ENCODE measurements around the gene ECSIT. TPM values are rescaled to one million over a fixed set of nuclear protein-coding genes. Genes with fewer than 3 reads are reported as not detected.
A peak's percentile ranks its signal among the peaks of the same experiment; 100 is the strongest.
"Not testable (repeated sequence)": the region's sequence is repeated elsewhere in the genome, so short reads cannot be mapped to it uniquely, and the experiment has no call there.

ECSIT gene
- 10 to 100 TPM; 27.9 TPM for total RNA-seq
- long read RNA-seq, donor 1, transcript ECSIT-202 (8 exons, 1,700 nt), result major isoform, 8 of 14 reads
- long read RNA-seq, donor 1, partial matches to known transcripts, result 1 of 14 reads
- long read RNA-seq, donor 1, other reads (novel, unspliced or antisense), result 5 of 14 reads
- long read RNA-seq, donor 2, transcript ECSIT-203 (6 exons, 970 nt), result minor isoform, 6 of 261 reads
- long read RNA-seq, donor 2, transcript ECSIT-202 (8 exons, 1,700 nt), result major isoform, 193 of 261 reads
- long read RNA-seq, donor 2, partial matches to known transcripts, result 8 of 261 reads
- long read RNA-seq, donor 2, other reads (novel, unspliced or antisense), result 54 of 261 reads

GRCh38 chr19:11528551-11529341 lies at the start of gene ECSIT:
Gene ECSIT (minus strand): TSS chr19:11529134. CDS start chr19:11519170, 9,964 bp downstream.
- intact Hi-C loops (cut with DNase I), result no loop called here
- peak; percentile 99 for DNase-seq (ENCODE audit: low spot score)

- intact Hi-C loops (cut with DNase I), result no loop called here
- no peak for DNase-seq (ENCODE audit: low spot score)
Observed at GRCh38 chr19:11577451-11578257, 48.7 kb upstream of the ECSIT start, which contains the start of gene ACP5. Gene ACP5 (minus strand): TSS chr19:11577645. CDS start chr19:11577317, 328 bp downstream.

DNA sequence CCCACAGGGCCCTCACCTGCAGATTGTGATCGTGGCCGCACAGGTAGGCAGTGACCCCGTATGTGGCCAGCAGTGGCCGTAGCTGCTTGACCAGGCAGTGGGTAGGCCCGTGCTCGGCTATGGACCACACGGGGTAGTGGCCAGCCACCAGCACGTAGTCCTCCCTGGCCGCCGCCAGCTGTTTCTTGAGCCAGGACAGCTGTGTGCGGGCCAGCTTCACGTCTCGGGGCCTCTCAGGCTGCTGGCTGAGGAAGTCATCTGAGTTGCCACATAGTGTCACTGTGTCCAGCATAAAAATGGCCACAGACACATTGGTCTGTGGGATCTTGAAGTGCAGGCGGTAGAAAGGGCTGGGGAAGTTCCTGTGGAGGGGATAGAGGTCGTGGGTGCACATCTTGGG lies 47.3 kb upstream of the ECSIT start:
- DNase-seq (ENCODE audit: low spot score), result no peak
- intact Hi-C loops (cut with DNase I), result no loop called here

DNA sequence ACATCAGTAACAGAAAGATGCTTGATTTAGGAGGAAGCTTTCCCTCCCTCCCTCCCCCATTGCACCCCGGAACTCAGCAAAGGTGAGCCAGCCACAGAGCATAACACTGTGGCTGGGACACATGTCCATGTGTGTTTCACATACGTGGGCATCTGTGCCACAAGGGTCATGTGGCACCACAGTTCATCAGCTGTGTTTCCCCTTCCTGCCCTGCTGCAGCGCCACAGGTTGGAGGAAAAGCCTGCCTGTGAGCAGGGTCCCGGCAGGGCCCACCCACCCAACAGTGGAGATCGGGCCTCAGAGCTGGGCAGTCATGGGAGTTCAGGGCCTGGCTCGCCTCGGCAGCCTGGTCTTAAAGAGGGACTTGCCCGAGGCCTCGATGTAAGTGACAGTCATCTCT lies 45.8 kb upstream of the ECSIT start:
- no peak for DNase-seq (ENCODE audit: low spot score)

GRCh38 chr19:11573763-11574162 lies 44.8 kb upstream of the ECSIT start:
- DNase-seq (ENCODE audit: low spot score); intact Hi-C loops (cut with DNase I): not testable (repeated sequence)

More for the DNA sequence above, 45.8 kb upstream of the ECSIT start:
- intact Hi-C loops (cut with DNase I), result no loop called here

GRCh38 chr19:11573354-11573753 lies 44.4 kb upstream of the ECSIT start:
- DNase-seq (ENCODE audit: low spot score); intact Hi-C loops (cut with DNase I): not testable (repeated sequence)

DNA sequence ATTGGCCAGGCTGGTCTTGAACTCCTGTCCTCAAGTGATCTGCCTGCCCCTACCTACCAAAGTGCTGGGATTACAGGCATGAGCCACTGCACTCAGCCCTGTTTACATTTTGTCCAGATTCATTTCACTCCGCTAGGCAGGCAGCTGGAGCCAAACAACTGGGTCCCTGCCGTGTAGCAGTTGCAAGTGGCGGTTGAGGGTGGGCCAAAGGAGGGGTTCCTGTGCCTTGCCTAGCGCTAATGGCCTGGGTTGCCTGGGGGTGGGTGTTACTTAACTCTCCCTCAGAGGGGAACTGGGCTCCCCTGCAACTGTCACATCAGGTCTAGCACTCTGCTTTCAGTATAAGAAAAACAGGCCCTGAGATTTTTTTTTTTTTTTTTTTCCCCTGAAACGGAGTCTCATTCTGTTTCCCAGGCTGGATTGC lies 41.1 kb upstream of the ECSIT start:
- intact Hi-C loops (cut with DNase I), result no loop called here
- no peak for DNase-seq (ENCODE audit: low spot score)

GRCh38 chr19:11566164-11566563 lies 37.2 kb upstream of the ECSIT start:
- DNase-seq (ENCODE audit: low spot score), result no peak
- intact Hi-C loops (cut with DNase I), result no loop called here

DNA sequence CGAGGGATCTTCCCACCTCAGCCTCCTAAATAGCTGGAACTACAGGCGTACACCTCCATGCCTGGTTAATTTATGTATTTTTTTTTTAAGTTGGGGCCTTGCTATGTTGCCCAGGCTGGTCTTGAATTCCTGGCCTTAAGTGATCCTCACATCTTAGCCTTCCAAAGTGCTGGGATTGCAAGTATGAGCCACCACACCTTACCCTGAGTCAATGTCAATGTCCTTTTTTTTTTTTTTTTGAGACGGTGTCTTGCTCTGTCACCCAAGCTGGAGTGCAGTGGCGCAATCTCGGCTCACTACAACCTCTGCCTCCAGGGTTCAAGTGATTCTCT lies 36.7 kb upstream of the ECSIT start:
- DNase-seq (ENCODE audit: low spot score); intact Hi-C loops (cut with DNase I): not testable (repeated sequence)

DNA sequence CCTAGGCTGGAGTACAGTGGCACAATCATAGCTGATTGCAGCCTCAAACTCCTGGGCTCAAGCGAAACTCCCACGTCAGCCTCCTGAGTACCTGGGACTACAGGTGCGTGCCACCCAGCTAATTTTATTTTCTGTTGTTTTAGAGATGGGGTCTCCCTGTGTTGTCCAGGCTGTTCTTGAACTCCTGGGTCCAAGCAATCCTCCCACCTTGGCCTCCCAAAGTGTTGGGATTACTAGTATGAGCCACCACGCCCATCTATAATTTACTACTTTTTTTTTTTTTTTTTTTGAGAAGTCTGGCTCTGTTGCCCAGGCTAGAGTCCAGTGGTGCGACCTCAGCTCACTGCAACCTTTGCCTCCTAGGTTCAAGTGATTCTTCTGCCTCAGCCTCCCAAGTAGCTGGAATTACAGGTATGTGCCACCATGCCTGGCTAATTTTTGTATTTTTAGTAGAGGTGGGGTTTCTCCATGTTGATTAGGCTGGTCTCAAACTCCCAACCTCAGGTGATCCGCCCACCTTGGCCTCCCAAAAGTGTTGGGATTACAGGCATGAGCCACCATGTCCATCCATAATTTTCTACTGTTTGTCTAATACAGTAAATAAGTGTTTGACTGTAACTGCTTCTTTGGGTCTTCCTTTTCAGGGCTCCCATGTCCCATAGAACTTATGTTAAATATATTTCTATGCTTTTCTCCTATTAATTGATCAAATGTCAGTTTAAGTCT lies 35.3 kb upstream of the ECSIT start:
- DNase-seq (ENCODE audit: low spot score); intact Hi-C loops (cut with DNase I): not testable (repeated sequence)

DNA sequence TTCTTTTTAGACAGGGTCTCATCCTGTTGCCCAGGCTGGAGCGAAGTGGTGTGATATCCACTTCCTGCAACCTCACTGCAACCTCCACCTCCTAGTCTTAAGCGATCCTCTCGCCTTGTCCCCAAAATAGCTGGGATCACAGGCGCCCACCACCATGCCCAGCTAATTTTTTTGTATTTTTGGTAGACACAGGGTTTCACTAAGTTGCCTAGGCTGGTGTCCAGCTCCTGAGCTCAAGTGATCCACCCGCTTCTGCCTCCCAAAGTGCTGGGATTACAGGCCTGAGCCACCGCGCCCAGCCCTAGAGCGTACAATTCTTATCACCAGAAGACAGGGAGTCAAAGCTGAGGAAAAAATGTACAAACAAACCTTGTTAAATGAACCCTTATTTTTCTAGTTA lies 34.6 kb upstream of the ECSIT start:
- intact Hi-C loops (cut with DNase I), result no loop called here
- DNase-seq (ENCODE audit: low spot score), result no peak

DNA sequence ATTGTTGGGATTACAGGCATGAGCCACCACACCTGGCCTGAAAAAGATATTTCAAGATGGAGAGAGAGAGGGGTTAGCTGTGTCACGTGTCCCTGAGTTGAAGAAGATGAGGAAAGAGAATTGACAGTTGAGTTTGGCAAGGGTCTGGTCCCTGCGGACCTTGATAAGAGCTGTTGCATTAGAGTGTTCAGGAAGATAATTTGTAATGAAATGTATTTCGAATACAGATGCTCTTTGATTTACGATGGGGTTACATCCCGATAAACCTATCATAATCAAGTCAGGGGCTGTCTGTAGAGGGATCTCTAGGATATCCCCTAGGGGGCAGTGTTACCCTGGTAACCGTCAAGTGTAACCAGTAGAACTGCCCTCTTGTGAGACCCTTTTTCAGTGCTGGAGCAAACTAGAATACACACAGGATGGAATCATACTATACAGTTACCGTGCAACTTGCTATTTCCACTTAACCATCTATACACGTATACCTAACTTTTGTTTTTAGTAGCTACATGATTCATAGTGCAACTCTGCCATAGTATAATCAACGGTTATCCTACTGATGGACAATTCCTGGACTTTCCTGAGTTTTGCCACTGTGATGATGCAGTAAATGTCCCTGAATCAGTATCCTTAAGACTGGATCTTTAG lies 31.6 kb upstream of the ECSIT start:
- intact Hi-C loops (cut with DNase I), result no loop called here
- DNase-seq (ENCODE audit: low spot score), result no peak

DNA sequence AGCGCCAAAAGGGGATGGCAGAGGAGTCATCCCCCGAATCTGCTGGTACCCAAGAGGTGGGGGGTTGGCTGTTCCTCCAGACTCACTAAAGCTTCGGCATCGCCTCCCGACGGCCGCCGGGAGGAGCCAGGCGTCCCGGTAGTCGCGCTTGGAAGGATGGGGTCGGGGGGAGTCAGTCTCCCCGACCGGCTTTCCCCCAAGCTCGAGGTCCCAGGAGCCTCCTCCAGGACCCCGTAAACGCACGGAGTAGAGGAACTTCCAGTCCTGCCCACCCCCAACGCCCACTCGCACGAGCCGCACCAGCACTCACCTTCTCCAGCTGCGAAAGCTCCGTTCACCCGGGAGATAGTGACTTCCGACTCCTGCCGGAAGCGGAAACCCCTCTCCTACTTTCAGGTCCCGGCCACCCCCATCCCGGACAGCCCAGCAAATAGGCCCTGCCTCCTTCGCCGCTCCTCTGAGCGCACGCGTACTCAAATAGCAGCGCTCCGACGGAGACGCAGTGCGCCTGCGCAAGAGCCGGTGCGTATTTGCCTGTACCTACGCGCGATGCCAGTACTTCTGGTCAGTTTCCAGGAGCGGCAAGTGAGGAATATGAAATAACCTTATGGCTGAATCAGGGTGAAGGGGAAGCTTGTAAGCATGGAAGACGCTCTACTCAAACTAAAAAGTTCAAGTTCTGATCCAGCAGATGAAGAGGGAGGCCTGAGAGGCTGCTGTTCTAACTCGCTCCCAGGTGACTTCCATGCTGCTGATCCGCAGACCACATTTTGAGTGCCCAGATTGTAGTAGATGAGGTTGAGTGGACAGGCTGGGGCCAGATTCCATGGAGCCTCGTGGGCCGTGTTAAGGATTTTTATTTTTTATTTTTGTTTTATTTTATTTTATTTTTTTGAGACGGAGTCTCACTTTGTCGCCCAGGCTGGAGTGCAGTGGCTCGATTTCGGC lies 30.2 kb upstream of the ECSIT start, which contains the start of gene ELOF1:
Gene ELOF1, minus strand, starts transcription at position 350 of the 948 bp plus-strand sequence. CDS start 4,883 bp downstream, outside the sequence.
- intact Hi-C loops (cut with DNase I), result no loop called here
- DNase-seq (ENCODE audit: low spot score), result peak; percentile 99

GRCh38 chr19:11556634-11557420 lies 27.9 kb upstream of the ECSIT start:
- intact Hi-C loops (cut with DNase I), result no loop called here
- DNase-seq (ENCODE audit: low spot score), result no peak

DNA sequence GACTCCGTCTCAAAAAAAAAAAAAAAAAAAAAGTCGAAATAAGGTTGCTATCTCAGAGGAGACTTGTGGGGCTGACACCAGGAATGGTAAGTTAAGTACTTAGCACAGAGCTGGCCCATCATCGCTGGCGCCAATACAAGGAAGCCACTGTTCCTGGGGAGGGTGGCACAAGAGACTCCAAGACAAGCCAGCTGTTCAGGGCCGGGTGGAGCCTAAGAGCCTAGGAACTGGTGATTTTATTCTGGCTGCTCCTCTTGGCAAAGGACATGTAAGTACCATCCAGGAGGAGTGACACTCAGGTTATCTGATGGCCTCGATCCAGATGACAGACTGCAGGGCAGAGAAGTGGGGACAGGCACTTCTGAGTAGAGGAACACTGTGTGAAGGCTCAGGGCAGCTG lies 26.3 kb upstream of the ECSIT start:
- intact Hi-C loops (cut with DNase I), result no loop called here
- no peak for DNase-seq (ENCODE audit: low spot score)

DNA sequence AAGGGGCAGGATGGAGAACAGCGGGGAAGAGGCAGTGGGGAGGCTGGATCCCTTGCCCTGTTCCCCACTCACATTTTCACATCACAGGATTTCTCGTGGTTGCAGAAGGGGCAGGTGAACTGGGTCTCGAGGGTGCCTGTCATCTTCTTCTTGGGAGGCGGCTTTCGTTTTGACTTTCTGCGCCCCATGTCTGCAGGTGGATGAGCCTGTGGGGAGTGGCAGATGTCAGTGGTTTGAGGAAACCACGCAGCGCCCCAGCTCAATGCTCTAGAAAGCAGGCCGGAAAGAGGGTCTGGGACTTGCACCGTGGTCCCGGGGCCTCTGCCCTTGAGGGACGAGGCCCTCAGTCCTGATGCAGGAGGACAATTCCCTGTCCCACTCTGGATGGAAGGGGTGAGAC lies 25.2 kb upstream of the ECSIT start:
- intact Hi-C loops (cut with DNase I), result no loop called here
- DNase-seq (ENCODE audit: low spot score), result no peak
